Lower leg skin (tissue), 4 donors: ENCODE measurements around the gene HTR3A. TPM values are rescaled to one million over a fixed set of nuclear protein-coding genes. Genes with fewer than 3 reads are reported as not detected.

Experiments
- DNase-seq, 2 donors: peaks; one replicate each; pipeline ENCODE4 v3.0.0-alpha.2; 2019; ENCODE audit warnings: low spot score in 2 of 2
- H3K4me3 ChIP-seq: fragments of 200-600 bp; sonication (generic); 2 replicates; pipeline ENCODE4 v1.5.1; 2017; ENCODE audit warnings: mild to moderate bottlenecking, low read depth; ENCODE audit not compliant: poor library complexity, severe bottlenecking
- CTCF ChIP-seq, 3 donors: fragments of 450-650 bp; IDR thresholded peaks; one replicate each; pipeline ENCODE4 v1.5.1; 2016; ENCODE audit warnings: antibody characterized with exemption in 3 of 3, mild to moderate bottlenecking in 3 of 3, moderate library complexity in 2 of 3
- POLR2A ChIP-seq, 2 donors: fragments of 450-650 bp; IDR thresholded peaks; one replicate each; pipeline ENCODE4 v1.6.1; 2016 to 2017; ENCODE audit warnings: antibody characterized with exemption in 2 of 2, mild to moderate bottlenecking in 1 of 2, moderate library complexity in 1 of 2
- WGBS, 2 donors: methylation state at CpG; one replicate each; pipeline ENCODE4 v1.1.5; 2018; 5-methylcytosine and 5-hydroxymethylcytosine counted together
- intact Hi-C: fragments of 100-400 bp; cut with DNase I; formaldehyde crosslinking; loops from one replicate; pipeline ENCODE4 v1.15.0; 2023; ENCODE audit warnings: low total_unique reads
- total RNA-seq, 4 donors: library from RNA; depleted of rRNA; stranded (reverse); fragments of >200 nt; gene quantifications; one replicate each; pipeline ENCODE4 v1.1.0, GENCODE V29; 2016

Gene HTR3A
- total RNA-seq, 4 donors from 2014 or later = 0.15 to 0.55 (median 0.42) TPM; not detected in 1

GRCh38 chr11:113971506-113972195, 3.3 kb upstream of the HTR3A start:
- WGBS, 2 donors = 78% methylated on average over 15 of the region's 15 CpGs
- intact Hi-C loops = no loop called here
- no peak for DNase-seq
- no peak overlapping the region for H3K4me3 ChIP-seq
- no peak for TF ChIP-seq CTCF (IDR thresholded peaks at IDR 0.05)
- no peak for TF ChIP-seq POLR2A (IDR thresholded peaks at IDR 0.05)

- no peak for DNase-seq
- TF ChIP-seq CTCF (IDR thresholded peaks at IDR 0.05) (no peak), POLR2A (IDR thresholded peaks at IDR 0.05) (no peak)
- intact Hi-C loops = no loop called here
- H3K4me3 ChIP-seq = no peak overlapping the region
- 77 to 88% methylated on average over 4 of the region's 4 CpGs for WGBS, 2 donors
Measured at GRCh38 chr11:113977071-113977490, 2.2 kb downstream of the HTR3A start.

DNA sequence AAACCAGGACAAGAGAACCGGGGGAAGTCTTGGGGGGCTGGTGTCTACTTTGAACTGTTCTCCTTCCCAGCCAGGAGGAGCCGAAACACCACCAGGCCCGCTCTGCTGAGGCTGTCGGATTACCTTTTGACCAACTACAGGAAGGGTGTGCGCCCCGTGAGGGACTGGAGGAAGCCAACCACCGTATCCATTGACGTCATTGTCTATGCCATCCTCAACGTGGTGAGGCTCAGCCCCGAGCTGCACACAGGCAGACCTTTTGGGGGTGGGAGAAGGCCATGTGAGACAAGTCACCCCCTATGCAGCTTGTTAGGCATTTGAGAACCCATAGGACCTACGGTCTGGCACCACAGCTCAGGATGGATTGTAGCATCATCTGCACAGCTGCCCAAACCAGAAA, 2.8 kb downstream of the HTR3A start:
- DNase-seq = no peak
- no peak overlapping the region for H3K4me3 ChIP-seq
- intact Hi-C loops = no loop called here
- TF ChIP-seq CTCF (IDR thresholded peaks at IDR 0.05) (no peak), POLR2A (IDR thresholded peaks at IDR 0.05) (no peak)
- WGBS, 2 donors = 81 to 87% methylated on average over 11 of the region's 11 CpGs

DNA sequence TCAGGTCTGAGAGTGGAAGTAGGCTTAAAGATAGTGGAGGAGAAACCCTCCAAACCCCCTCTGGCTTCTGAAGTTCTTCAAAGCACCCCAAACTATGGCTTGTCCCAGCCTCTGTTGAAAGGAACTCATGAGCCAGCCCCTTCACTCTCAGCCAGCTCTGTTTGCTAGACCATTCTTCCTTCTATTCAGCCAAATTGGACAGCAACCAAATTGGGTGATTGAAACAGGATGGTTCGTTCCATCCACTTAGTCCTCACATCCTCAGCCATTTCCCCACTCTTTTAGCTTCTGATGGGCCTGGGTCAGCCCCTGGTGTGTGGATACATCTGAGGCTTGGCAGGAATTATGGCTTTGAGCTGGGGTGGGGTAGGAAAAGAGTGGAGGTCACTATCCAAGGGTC, 4.5 kb downstream of the HTR3A start:
- H3K4me3 ChIP-seq = no peak overlapping the region
- no peak for DNase-seq
- WGBS, 2 donors = 40 to 43% methylated on average over 1 of the region's 1 CpG
- TF ChIP-seq CTCF (IDR thresholded peaks at IDR 0.05) (no peak), POLR2A (IDR thresholded peaks at IDR 0.05) (no peak)
- intact Hi-C loops = no loop called here

GRCh38 chr11:113980785-113981184, 5.9 kb downstream of the HTR3A start:
- DNase-seq = no peak
- intact Hi-C loops = no loop called here
- TF ChIP-seq POLR2A (IDR thresholded peaks at IDR 0.05) (no peak), CTCF (IDR thresholded peaks at IDR 0.05) (no peak)
- no peak overlapping the region for H3K4me3 ChIP-seq
- WGBS, 2 donors = 69 to 78% methylated on average over 6 of the region's 6 CpGs

DNA sequence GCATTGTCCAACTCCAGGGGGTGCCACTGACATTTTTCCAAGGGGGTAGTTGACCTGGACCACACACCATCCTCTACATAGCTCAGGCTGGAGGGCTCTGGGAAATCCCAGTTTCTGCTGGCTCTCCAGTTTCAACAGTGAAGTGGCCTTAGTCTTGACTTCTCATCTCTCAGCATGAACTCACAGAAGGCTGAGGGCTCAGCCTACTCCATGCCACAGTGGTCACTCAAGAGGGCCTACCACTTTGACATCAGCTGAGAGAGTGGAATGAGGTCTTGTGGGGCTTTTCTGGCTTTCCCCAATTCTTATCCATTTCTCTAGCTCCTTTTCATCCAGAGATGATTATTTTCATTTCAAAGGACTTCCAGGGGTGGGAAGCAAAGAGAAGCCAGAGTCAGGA, 7.4 kb downstream of the HTR3A start:
- intact Hi-C loops = no loop called here
- no peak for DNase-seq
- H3K4me3 ChIP-seq = no peak overlapping the region
- TF ChIP-seq CTCF (IDR thresholded peaks at IDR 0.05) = no peak
- TF ChIP-seq POLR2A (IDR thresholded peaks at IDR 0.05) = no peak
